Liver (tissue), 9 donors: Measurements from ENCODE around the gene TCERG1L. TPM values are rescaled to one million over a fixed set of nuclear protein-coding genes. Genes with fewer than 3 reads are reported as not detected.

Experiments used
- DNase-seq: peaks from one replicate; pipeline ENCODE4 v3.0.0-alpha.2; 2017; ENCODE audit warnings: low spot score
- H3K27ac ChIP-seq, 2 donors: one replicate each; pipeline ENCODE4 v1.7.0; 2013; ENCODE audit warnings: inconsistent platforms in 2 of 2, low read length in 2 of 2, control low read depth in 1 of 2, low read depth in 1 of 2, mild to moderate bottlenecking in 1 of 2
- H3K27me3 ChIP-seq, 4 donors: one replicate each; pipeline versions ENCODE4 v1.6.1 to v1.7.0; 2013; ENCODE audit warnings: low read length in 3 of 4, inconsistent platforms in 1 of 4, mild to moderate bottlenecking in 1 of 4, moderate library complexity in 1 of 4; ENCODE audit not compliant: control insufficient read depth in 4 of 4, insufficient read depth in 4 of 4
- H3K36me3 ChIP-seq, 4 donors: one replicate each; pipeline versions ENCODE4 v1.6.1 to v1.7.0; 2013; ENCODE audit warnings: low read length in 3 of 4, mild to moderate bottlenecking in 3 of 4, low read depth in 1 of 4, moderate library complexity in 1 of 4; ENCODE audit not compliant: control insufficient read depth in 4 of 4, insufficient read depth in 3 of 4
- H3K4me1 ChIP-seq, 4 donors: one replicate each; pipeline versions ENCODE4 v1.6.1 to v1.7.0; 2013; ENCODE audit warnings: low read length in 3 of 4, mild to moderate bottlenecking in 3 of 4, moderate library complexity in 1 of 4; ENCODE audit not compliant: control insufficient read depth in 4 of 4, insufficient read depth in 4 of 4
- H3K4me3 ChIP-seq, 3 donors: one replicate each; pipeline versions ENCODE4 v1.6.1 to v1.7.0; 2013; ENCODE audit warnings: low read length in 3 of 3, control low read depth in 1 of 3, low read depth in 1 of 3, mild to moderate bottlenecking in 1 of 3
- H3K9ac ChIP-seq, 2 donors: one replicate each; pipeline ENCODE4 v1.7.0; 2013; ENCODE audit warnings: low read length in 2 of 2, mild to moderate bottlenecking in 2 of 2, moderate library complexity in 2 of 2, control low read depth in 1 of 2, low read depth in 1 of 2
- H3K9me3 ChIP-seq, 4 donors: one replicate each; pipeline versions ENCODE4 v1.6.1 to v1.7.0; 2013; ENCODE audit warnings: low read length in 3 of 4; ENCODE audit not compliant: control insufficient read depth in 4 of 4
- ATF3 ChIP-seq: IDR thresholded peaks from 2 replicates; pipeline ENCODE4 v1.6.1; 2016; ENCODE audit warnings: antibody characterized with exemption
- CTCF ChIP-seq: fragments of 150-350 bp; IDR thresholded peaks from 2 replicates; pipeline ENCODE4 v1.5.1; 2017; ENCODE audit warnings: improper control_type of control experiment, low read depth, low read length; ENCODE audit not compliant: missing input control
- EGR1 ChIP-seq, 2 donors: IDR thresholded peaks; 2 replicates each; pipeline ENCODE4 v1.6.1; 2016 to 2018; ENCODE audit warnings: antibody characterized with exemption in 2 of 2, low read depth in 2 of 2
- FOXA1 ChIP-seq: IDR thresholded peaks from 2 replicates; pipeline ENCODE4 v1.6.1; 2016; ENCODE audit warnings: antibody characterized with exemption
- FOXA2 ChIP-seq: IDR thresholded peaks from 2 replicates; pipeline ENCODE4 v1.6.1; 2016; ENCODE audit warnings: antibody characterized with exemption
- GABPA ChIP-seq, 2 donors: IDR thresholded peaks in 1 of 2; conservative IDR thresholded peaks in 1 of 2; 2 replicates each; pipeline ENCODE4 v1.6.1; 2016; ENCODE audit warnings: antibody characterized with exemption in 2 of 2, mild to moderate bottlenecking in 1 of 2, moderate library complexity in 1 of 2
- HNF4A ChIP-seq, 2 donors: conservative IDR thresholded peaks; 2 replicates each; pipeline ENCODE4 v1.6.1; 2016; ENCODE audit warnings: antibody characterized with exemption in 2 of 2, mild to moderate bottlenecking in 2 of 2
- HNF4G ChIP-seq: IDR thresholded peaks from 2 replicates; pipeline ENCODE4 v1.6.1; 2016; ENCODE audit warnings: antibody characterized with exemption
- JUND ChIP-seq, 2 donors: IDR thresholded peaks; 2 replicates each; pipeline ENCODE4 v1.6.1; 2016; ENCODE audit warnings: antibody characterized with exemption in 2 of 2
- MAX ChIP-seq: IDR thresholded peaks from 2 replicates; pipeline ENCODE4 v1.6.1; 2016; ENCODE audit warnings: antibody characterized with exemption
- NR2F2 ChIP-seq: IDR thresholded peaks from 2 replicates; pipeline ENCODE4 v1.6.1; 2016; ENCODE audit warnings: antibody characterized with exemption
- RAD21 ChIP-seq, 2 donors: IDR thresholded peaks; 2 replicates each; pipeline ENCODE4 v1.6.1; 2016; ENCODE audit warnings: antibody characterized with exemption in 2 of 2, mild to moderate bottlenecking in 2 of 2
- REST ChIP-seq: IDR thresholded peaks from 2 replicates; pipeline ENCODE4 v1.6.1; 2016; ENCODE audit warnings: antibody characterized with exemption, mild to moderate bottlenecking
- RXRA ChIP-seq, 2 donors: IDR thresholded peaks; 2 replicates each; pipeline ENCODE4 v1.6.1; 2017 to 2018; ENCODE audit warnings: antibody characterized with exemption in 2 of 2, mild to moderate bottlenecking in 1 of 2
- SP1 ChIP-seq: IDR thresholded peaks from 2 replicates; pipeline ENCODE4 v1.6.1; 2018; ENCODE audit warnings: antibody characterized with exemption, mild to moderate bottlenecking
- TAF1 ChIP-seq: conservative IDR thresholded peaks from 2 replicates; pipeline ENCODE4 v1.6.1; 2016; ENCODE audit warnings: antibody characterized with exemption, mild to moderate bottlenecking
- ZBTB33 ChIP-seq: IDR thresholded peaks from 2 replicates; pipeline ENCODE4 v1.6.1; 2016; ENCODE audit warnings: antibody characterized with exemption
- WGBS: extraction: QIAGEN DNeasy Blood & Tissue Kit; methylation state at CpG from one replicate; pipeline ENCODE4 v1.1.7; 2013; 5-methylcytosine and 5-hydroxymethylcytosine counted together
- polyA plus RNA-seq, 2 donors: library from polyadenylated mRNA; stranded (reverse) in 1 of 2; unstranded in 1 of 2; fragments of 200-250 nt in 1 of 2; fragments of >200 nt in 1 of 2; fragmentation: Nextera tagmentation in 1 of 2; extraction: Ambion mirVana in 1 of 2; gene quantifications; one replicate each; pipeline versions ENCODE4 v1.2.1 to v1.2.3, GENCODE V29; 2013 to 2015
- total RNA-seq, 2 donors: library from RNA; depleted of rRNA; stranded (reverse); fragments of >200 nt; gene quantifications; one replicate each; pipeline ENCODE4 v1.2.3, GENCODE V29; 2014
- donor health status: healthy.
- donor health status: healthy.
- donor health status: healthy.
- donor health status: healthy.
- donor health status: healthy.

Gene TCERG1L
- total and polyA plus RNA-seq, 4 donors = not detected

- TF ChIP-seq HNF4A (conservative IDR thresholded peaks at IDR 0.05) = no peak
- TF ChIP-seq HNF4G = no peak
- TF ChIP-seq FOXA1 = no peak
- TF ChIP-seq SP1 = no peak
- no peak for TF ChIP-seq GABPA (IDR thresholded peaks at IDR 0.05 in 1 of 2, conservative IDR thresholded peaks at IDR 0.05 in 1 of 2)
- TF ChIP-seq ATF3 = no peak
- TF ChIP-seq NR2F2 = no peak
- TF ChIP-seq RXRA (IDR thresholded peaks at IDR 0.05) = no peak
- TF ChIP-seq RAD21 (IDR thresholded peaks at IDR 0.05) = no peak
- TF ChIP-seq MAX = no peak
- no peak for TF ChIP-seq EGR1 (IDR thresholded peaks at IDR 0.05; ENCODE audit: low read depth in 2 of 2)
Observed at GRCh38 chr10:131212763-131213325, 98.7 kb downstream of the TCERG1L start (continued).

- H3K9me3 ChIP-seq = no peaks in the 10 kb centered on the region
- no peaks in the 10 kb centered on the region for H3K4me1 ChIP-seq
- WGBS = 74% methylated on average over 2 of the region's 2 CpGs
- H3K9ac ChIP-seq = no peak overlapping the region
- TF ChIP-seq RAD21 (IDR thresholded peaks at IDR 0.05) (no peak), ZBTB33 (no peak), RXRA (IDR thresholded peaks at IDR 0.05) (no peak), FOXA2 (no peak), FOXA1 (no peak), TAF1 (no peak), MAX (no peak), ATF3 (no peak), JUND (IDR thresholded peaks at IDR 0.05) (no peak), REST (no peak), SP1 (no peak), GABPA (IDR thresholded peaks at IDR 0.05 in 1 of 2, conservative IDR thresholded peaks at IDR 0.05 in 1 of 2) (no peak), EGR1 (IDR thresholded peaks at IDR 0.05; ENCODE audit: low read depth in 2 of 2) (no peak), NR2F2 (no peak), CTCF (no peak), HNF4A (conservative IDR thresholded peaks at IDR 0.05) (no peak), HNF4G (no peak)
- DNase-seq = no peak
- H3K36me3 ChIP-seq = no peaks in the 10 kb centered on the region
- H3K27ac ChIP-seq = no peak overlapping the region
- H3K4me3 ChIP-seq = no peak overlapping the region
- peaks cover 0 to 2% (median 0%) of the 10 kb centered on the region in 4 donors for H3K27me3 ChIP-seq
Observed at GRCh38 chr10:131211965-131212619, 99.4 kb downstream of the TCERG1L start.
